WTC11 (cell line): ENCODE data around the gene PLXNA1. TPM values are rescaled to one million over a fixed set of nuclear protein-coding genes. Genes with fewer than 3 reads are reported as not detected.

ENCODE experiments used
- ATAC-seq: fragments of 200-7000 bp; cut with Tn5 transposase; 2 replicates; pipeline ENCODE4 v1.10.0; 2021; ENCODE audit warnings: mild to moderate bottlenecking, moderate library complexity
- CTCF ChIA-PET: fragments of 300-600 bp; sonication (Branson Sonifier 250); formaldehyde crosslinking; loops from one replicate; lab custom pipeline; 2021; ENCODE audit warnings: antibody characterized with exemption; lab: Charles Lee
- POLR2A ChIA-PET: fragments of 350-600 bp; sonication (Branson Sonifier 250); formaldehyde crosslinking; loops from one replicate; lab custom pipeline; 2021; ENCODE audit warnings: antibody characterized with exemption; lab: Charles Lee
- DNase-seq: peaks from one replicate; pipeline ENCODE4 v3.0.0; 2021; ENCODE audit warnings: low spot score
- H3K27ac Mint-ChIP-seq: 2 replicates; pipeline ENCODE4 v1.8.0; 2021; ENCODE audit warnings: mixed read lengths
- H3K27me3 Mint-ChIP-seq: 2 replicates; pipeline ENCODE4 v1.8.0; 2021; ENCODE audit warnings: low read depth, mild to moderate bottlenecking, moderate library complexity, mixed read lengths
- H3K36me3 Mint-ChIP-seq: 2 replicates; pipeline ENCODE4 v1.8.0; 2021; ENCODE audit warnings: mixed read lengths
- H3K4me1 Mint-ChIP-seq: 2 replicates; pipeline ENCODE4 v1.8.0; 2022; ENCODE audit warnings: mixed read lengths
- H3K4me3 Mint-ChIP-seq: 2 replicates; pipeline ENCODE4 v1.8.0; 2021; ENCODE audit warnings: mild to moderate bottlenecking, moderate library complexity, mixed read lengths
- H3K9me3 Mint-ChIP-seq: 2 replicates; pipeline ENCODE4 v1.8.0; 2021; ENCODE audit warnings: mixed read lengths
- E2F5 ChIP-seq: sonication (generic); formaldehyde crosslinking; IDR thresholded peaks from 2 replicates; pipeline ENCODE4 v1.8.1; 2022; ENCODE audit warnings: mild to moderate bottlenecking, moderate library complexity, missing genetic modification reagents
- FOXK1 ChIP-seq: sonication (generic); formaldehyde crosslinking; IDR thresholded peaks from 2 replicates; pipeline ENCODE4 v1.8.0; 2022; ENCODE audit warnings: mild to moderate bottlenecking, moderate library complexity, missing genetic modification reagents
- HMGA2 ChIP-seq: fragments of 250-450 bp; sonication (Bioruptor Pico); IDR thresholded peaks from 2 replicates; pipeline ENCODE4 v1.4.0; 2021; ENCODE audit warnings: mild to moderate bottlenecking, moderate library complexity
- NFATC4 ChIP-seq: fragments of 250-450 bp; sonication (Bioruptor Pico); IDR thresholded peaks from 2 replicates; pipeline ENCODE4 v1.9.0; 2021; ENCODE audit warnings: mild to moderate bottlenecking
- NFE2L1 ChIP-seq: sonication (generic); formaldehyde crosslinking; IDR thresholded peaks from 2 replicates; pipeline ENCODE4 v1.8.1; 2023; ENCODE audit warnings: missing genetic modification reagents
- USF2 ChIP-seq: sonication (generic); formaldehyde crosslinking; IDR thresholded peaks from 2 replicates; pipeline ENCODE4 v1.8.1; 2023; ENCODE audit warnings: mild to moderate bottlenecking, missing genetic modification reagents, moderate library complexity
- ZBTB43 ChIP-seq: sonication (generic); formaldehyde crosslinking; IDR thresholded peaks from 2 replicates; pipeline ENCODE4 v1.8.1; 2023; ENCODE audit warnings: mild to moderate bottlenecking, missing genetic modification reagents
- ZNF219 ChIP-seq: sonication (generic); formaldehyde crosslinking; IDR thresholded peaks from 2 replicates; pipeline ENCODE4 v1.8.0; 2023; ENCODE audit warnings: missing genetic modification reagents, mild to moderate bottlenecking, borderline replicate concordance
- ZNF416 ChIP-seq: fragments of 250-450 bp; sonication (Bioruptor Pico); IDR thresholded peaks from 2 replicates; pipeline ENCODE4 v1.9.0; 2021; ENCODE audit warnings: mild to moderate bottlenecking, inconsistent platforms
- ZNF425 ChIP-seq: fragments of 250-450 bp; sonication (Bioruptor Pico); conservative IDR thresholded peaks from 2 replicates; pipeline ENCODE4 v1.9.0; 2021; ENCODE audit warnings: mild to moderate bottlenecking
- ZNF671 ChIP-seq: fragments of 250-450 bp; sonication (Bioruptor Pico); IDR thresholded peaks from 2 replicates; pipeline ENCODE4 v1.8.0; 2021; ENCODE audit warnings: mild to moderate bottlenecking
- ZSCAN18 ChIP-seq: fragments of 250-450 bp; sonication (Bioruptor Pico); IDR thresholded peaks from 2 replicates; pipeline ENCODE4 v2.1.2; 2022; ENCODE audit warnings: mild to moderate bottlenecking, moderate library complexity
- total RNA-seq: library from RNA; stranded (reverse); gene quantifications from 3 replicates; pipeline ENCODE4 v1.2.3, GENCODE V29; 2021
- TF ChIP-seq, protein P1 (sequence below): sonication (generic); formaldehyde crosslinking; IDR thresholded peaks from 2 replicates; pipeline ENCODE4 v1.8.0; 2022; ENCODE audit warnings: mild to moderate bottlenecking, missing genetic modification reagents
- TF ChIP-seq, protein P2 (sequence below): sonication (generic); formaldehyde crosslinking; IDR thresholded peaks from 2 replicates; pipeline ENCODE4 v1.8.1; 2022; ENCODE audit warnings: low read depth, missing genetic modification reagents, borderline replicate concordance
- TF ChIP-seq, protein P3 (sequence below): fragments of 250-450 bp; sonication (Bioruptor Pico); IDR thresholded peaks from 2 replicates; pipeline ENCODE4 v1.8.0; 2021; ENCODE audit warnings: mild to moderate bottlenecking
- TF ChIP-seq, protein P4 (sequence below): sonication (generic); formaldehyde crosslinking; IDR thresholded peaks from 2 replicates; pipeline ENCODE4 v1.8.1; 2022; ENCODE audit warnings: missing genetic modification reagents, borderline replicate concordance

Gene PLXNA1
- total RNA-seq, 1 experiment from 2014 or later: 53.8 TPM

DNA sequence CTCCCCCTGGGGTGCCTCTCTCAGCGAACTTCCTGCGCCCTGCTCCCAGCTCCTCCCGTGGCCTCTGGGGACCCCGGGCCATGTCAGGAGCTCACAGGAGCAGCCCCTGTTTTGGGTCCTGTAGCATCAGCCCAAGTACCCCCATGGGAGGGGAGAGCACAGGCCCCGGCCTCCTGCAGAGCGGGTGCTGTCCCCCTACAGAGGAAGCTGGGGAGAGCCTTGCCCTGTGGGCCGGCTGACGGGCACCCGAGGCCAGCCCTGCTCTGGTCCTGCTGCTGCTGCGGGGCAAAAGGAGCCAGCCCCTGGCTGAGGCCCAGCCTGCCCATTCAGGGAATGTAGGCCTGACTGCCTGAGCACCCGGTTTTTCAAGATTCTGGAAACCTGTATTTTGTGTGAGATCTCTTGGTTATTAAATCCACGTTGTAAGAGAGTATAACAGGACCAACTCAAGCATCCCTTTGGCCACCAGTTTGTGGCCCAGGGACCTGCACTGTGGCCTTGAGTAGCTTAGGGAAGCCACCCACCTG, 12.4 kb downstream of the PLXNA1 start:
- ChIA-PET POLR2A (interaction anchor here (1.1 kb wide), 1 partner anchor 33 kb away, joined by 3 read pairs; no protein-coding TSS in a partner anchor), CTCF (interaction anchor here (0.9 to 2.4 kb wide), 5 partner anchors 9 to 478 kb away, joined by 3 to 12 read pairs (median 6); no protein-coding TSS in a partner anchor)
- Mint-ChIP-seq H3K27me3 (no peaks in the 10 kb centered on the region), H3K36me3 (peaks cover 2% of the 10 kb centered on the region; the same call in 1 of the 2 replicates), H3K27ac (no peak overlapping the region), H3K4me3 (no peak overlapping the region), H3K9me3 (no peaks in the 10 kb centered on the region), H3K4me1 (peaks cover 11% of the 10 kb centered on the region)
- DNase-seq: no peak
- ATAC-seq: no peak
- TF ChIP-seq NFATC4 (CRISPR knock-in tag) (no peak), FOXK1 (CRISPR knock-in tag) (no peak), ZNF671 (CRISPR knock-in tag) (no peak), HMGA2 (CRISPR knock-in tag) (no peak), ZSCAN18 (CRISPR knock-in tag) (no peak), NFE2L1 (no peak), ZNF425 (CRISPR knock-in tag) (no peak), USF2 (CRISPR knock-in tag) (no peak), E2F5 (CRISPR knock-in tag) (no peak), ZNF416 (CRISPR knock-in tag) (no peak), ZBTB43 (no peak), ZNF219 (CRISPR knock-in tag) (no peak)
- TF ChIP-seq, protein P1, sequence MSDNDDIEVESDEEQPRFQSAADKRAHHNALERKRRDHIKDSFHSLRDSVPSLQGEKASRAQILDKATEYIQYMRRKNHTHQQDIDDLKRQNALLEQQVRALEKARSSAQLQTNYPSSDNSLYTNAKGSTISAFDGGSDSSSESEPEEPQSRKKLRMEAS (CRISPR knock-in tag): no peak
- TF ChIP-seq, protein P2, sequence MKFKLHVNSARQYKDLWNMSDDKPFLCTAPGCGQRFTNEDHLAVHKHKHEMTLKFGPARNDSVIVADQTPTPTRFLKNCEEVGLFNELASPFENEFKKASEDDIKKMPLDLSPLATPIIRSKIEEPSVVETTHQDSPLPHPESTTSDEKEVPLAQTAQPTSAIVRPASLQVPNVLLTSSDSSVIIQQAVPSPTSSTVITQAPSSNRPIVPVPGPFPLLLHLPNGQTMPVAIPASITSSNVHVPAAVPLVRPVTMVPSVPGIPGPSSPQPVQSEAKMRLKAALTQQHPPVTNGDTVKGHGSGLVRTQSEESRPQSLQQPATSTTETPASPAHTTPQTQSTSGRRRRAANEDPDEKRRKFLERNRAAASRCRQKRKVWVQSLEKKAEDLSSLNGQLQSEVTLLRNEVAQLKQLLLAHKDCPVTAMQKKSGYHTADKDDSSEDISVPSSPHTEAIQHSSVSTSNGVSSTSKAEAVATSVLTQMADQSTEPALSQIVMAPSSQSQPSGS: no peak
- TF ChIP-seq, protein P3, sequence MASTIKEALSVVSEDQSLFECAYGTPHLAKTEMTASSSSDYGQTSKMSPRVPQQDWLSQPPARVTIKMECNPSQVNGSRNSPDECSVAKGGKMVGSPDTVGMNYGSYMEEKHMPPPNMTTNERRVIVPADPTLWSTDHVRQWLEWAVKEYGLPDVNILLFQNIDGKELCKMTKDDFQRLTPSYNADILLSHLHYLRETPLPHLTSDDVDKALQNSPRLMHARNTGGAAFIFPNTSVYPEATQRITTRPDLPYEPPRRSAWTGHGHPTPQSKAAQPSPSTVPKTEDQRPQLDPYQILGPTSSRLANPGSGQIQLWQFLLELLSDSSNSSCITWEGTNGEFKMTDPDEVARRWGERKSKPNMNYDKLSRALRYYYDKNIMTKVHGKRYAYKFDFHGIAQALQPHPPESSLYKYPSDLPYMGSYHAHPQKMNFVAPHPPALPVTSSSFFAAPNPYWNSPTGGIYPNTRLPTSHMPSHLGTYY (CRISPR knock-in tag): no peak
- TF ChIP-seq, protein P4, sequence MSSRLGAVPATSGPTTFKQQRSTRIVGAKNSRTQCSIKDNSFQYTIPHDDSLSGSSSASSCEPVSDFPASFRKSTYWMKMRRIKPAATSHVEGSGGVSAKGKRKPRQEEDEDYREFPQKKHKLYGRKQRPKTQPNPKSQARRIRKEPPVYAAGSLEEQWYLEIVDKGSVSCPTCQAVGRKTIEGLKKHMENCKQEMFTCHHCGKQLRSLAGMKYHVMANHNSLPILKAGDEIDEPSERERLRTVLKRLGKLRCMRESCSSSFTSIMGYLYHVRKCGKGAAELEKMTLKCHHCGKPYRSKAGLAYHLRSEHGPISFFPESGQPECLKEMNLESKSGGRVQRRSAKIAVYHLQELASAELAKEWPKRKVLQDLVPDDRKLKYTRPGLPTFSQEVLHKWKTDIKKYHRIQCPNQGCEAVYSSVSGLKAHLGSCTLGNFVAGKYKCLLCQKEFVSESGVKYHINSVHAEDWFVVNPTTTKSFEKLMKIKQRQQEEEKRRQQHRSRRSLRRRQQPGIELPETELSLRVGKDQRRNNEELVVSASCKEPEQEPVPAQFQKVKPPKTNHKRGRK (CRISPR knock-in tag): no peak
